ENCODE measurements around the gene ZPR1. TPM values are rescaled to one million over a fixed set of nuclear protein-coding genes. Genes with fewer than 3 reads are reported as not detected.

The ZPR1 gene
- total RNA-seq, 4 donors from 2014 or later: 18.1 to 45.9 (median 39.2) TPM

GRCh38 chr11:116798368-116798767 lies 10.5 kb upstream of the ZPR1 start:
- 75 to 85% methylated on average over 3 to 4 of the region's 5 CpGs for WGBS, 2 donors (ENCODE audit: low coverage in 1 of 2)
- Histone ChIP-seq H3K36me3 (no peaks in the 10 kb centered on the region), H3K9me3 (no peaks in the 10 kb centered on the region), H3K27me3 (peaks cover 4% of the 10 kb centered on the region), H3K4me3 (no peak overlapping the region), H3K27ac (no peak overlapping the region), H3K4me1 (no peaks in the 10 kb centered on the region)
- TF ChIP-seq CTCF (IDR thresholded peaks at IDR 0.05) (no peak), POLR2AphosphoS5 (IDR thresholded peaks at IDR 0.05) (no peak), EP300 (IDR thresholded peaks at IDR 0.05) (no peak)
- no peak for ATAC-seq

- Histone ChIP-seq H3K27me3 (peaks cover 4% of the 10 kb centered on the region), H3K27ac (no peak overlapping the region), H3K4me3 (no peak overlapping the region), H3K9me3 (no peaks in the 10 kb centered on the region), H3K36me3 (no peaks in the 10 kb centered on the region), H3K4me1 (no peaks in the 10 kb centered on the region)
- no peak for ATAC-seq
- no peak for TF ChIP-seq CTCF (IDR thresholded peaks at IDR 0.05)
- no peak for TF ChIP-seq POLR2AphosphoS5 (IDR thresholded peaks at IDR 0.05)
- no peak for TF ChIP-seq POLR2A (IDR thresholded peaks at IDR 0.05)
- TF ChIP-seq EP300 (IDR thresholded peaks at IDR 0.05): no peak
- WGBS, 2 donors (ENCODE audit: low coverage in 1 of 2): 83 to 91% methylated on average over 4 to 5 of the region's 5 CpGs
Observed at GRCh38 chr11:116797816-116798215, 10.0 kb upstream of the ZPR1 start.

GRCh38 chr11:116796548-116796947 lies 8.7 kb upstream of the ZPR1 start:
- Histone ChIP-seq H3K36me3 (no peaks in the 10 kb centered on the region), H3K4me1 (peaks cover 0 to 3% (median under 1%) of the 10 kb centered on the region in 3 donors), H3K27me3 (peaks cover 4% of the 10 kb centered on the region), H3K27ac (no peak overlapping the region), H3K9me3 (no peaks in the 10 kb centered on the region), H3K4me3 (no peak overlapping the region)
- TF ChIP-seq EP300 (IDR thresholded peaks at IDR 0.05) (no peak), POLR2A (IDR thresholded peaks at IDR 0.05) (no peak), POLR2AphosphoS5 (IDR thresholded peaks at IDR 0.05) (no peak), CTCF (IDR thresholded peaks at IDR 0.05) (no peak)
- ATAC-seq: no peak
- 80% methylated on average over 1 of the region's 1 CpG; no CpG with 5 or more reads in 1 of the 2 donors for WGBS, 2 donors (ENCODE audit: low coverage in 1 of 2)

- 81% methylated on average over 2 of the region's 2 CpGs; no CpG with 5 or more reads in 1 of the 2 donors for WGBS, 2 donors (ENCODE audit: low coverage in 1 of 2)
Observed at GRCh38 chr11:116794851-116795250, 7.0 kb upstream of the ZPR1 start.

More at GRCh38 chr11:116794851-116795250, 7.0 kb upstream of the ZPR1 start:
- ATAC-seq: no peak
- Histone ChIP-seq H3K4me1 (peaks cover 0 to 12% (median 6%) of the 10 kb centered on the region in 3 donors), H3K27ac (no peak overlapping the region), H3K27me3 (no peaks in the 10 kb centered on the region), H3K36me3 (no peaks in the 10 kb centered on the region), H3K4me3 (no peak overlapping the region), H3K9me3 (no peaks in the 10 kb centered on the region)
- TF ChIP-seq CTCF (IDR thresholded peaks at IDR 0.05) (no peak), POLR2A (IDR thresholded peaks at IDR 0.05) (no peak), EP300 (IDR thresholded peaks at IDR 0.05) (no peak), POLR2AphosphoS5 (IDR thresholded peaks at IDR 0.05) (no peak)
